Measurements from ENCODE around the gene FAM111B. TPM values are rescaled to one million over a fixed set of nuclear protein-coding genes. Genes with fewer than 3 reads are reported as not detected.
A peak's percentile ranks its signal among the peaks of the same experiment; 100 is the strongest.
"Not testable (repeated sequence)": the region's sequence is repeated elsewhere in the genome, so short reads cannot be mapped to it uniquely, and the experiment has no call there.

Gene FAM111B
- 1.1 TPM for total RNA-seq
- long read RNA-seq: 0 reads

GRCh38 chr11:59106363-59107336, at the start of gene FAM111B:
FAM111B (plus strand) TSS chr11:59107237; CDS start chr11:59109626, 2,389 bp downstream.
- H3K4me1 ChIP-seq: peaks cover 23% of the 10 kb centered on the region
- peak within 1 kb of the TSS; percentile 63 for H3K27ac ChIP-seq (replicated peaks)
- intact Hi-C loops (cut with micrococcal nuclease): no loop called here
- peak; percentile 14 for TF ChIP-seq CTCF (IDR thresholded peaks at IDR 0.05; ENCODE audit: borderline replicate concordance)
- peaks cover 71% of the 10 kb centered on the region for H3K27me3 ChIP-seq (ENCODE audit: low read depth)
- H3K9me3 ChIP-seq (replicated peaks): no peaks in the 10 kb centered on the region
- peak within 1 kb of the TSS; percentile 69 for H3K4me3 ChIP-seq
- H3K36me3 ChIP-seq: no peaks in the 10 kb centered on the region
- peak; percentile 82 for DNase-seq

- peak; percentile 41 for DNase-seq
- Histone ChIP-seq H3K27me3 (ENCODE audit: low read depth) (peaks cover 81% of the 10 kb centered on the region), H3K4me3 (peak overlapping the region; percentile 42)
- peak; percentile 63 for TF ChIP-seq CTCF (IDR thresholded peaks at IDR 0.05; ENCODE audit: borderline replicate concordance)
- H3K36me3 ChIP-seq; H3K4me1 ChIP-seq; intact Hi-C loops (cut with micrococcal nuclease); H3K9me3 ChIP-seq (replicated peaks); H3K27ac ChIP-seq (replicated peaks): not testable (repeated sequence)
These were observed 48.7 kb upstream of the FAM111B start for GRCh38 chr11:59058120-59059033.

- H3K4me3 ChIP-seq; H3K9me3 ChIP-seq (replicated peaks); H3K27ac ChIP-seq (replicated peaks); intact Hi-C loops (cut with micrococcal nuclease); DNase-seq; H3K36me3 ChIP-seq; H3K4me1 ChIP-seq: not testable (repeated sequence)
- H3K27me3 ChIP-seq (ENCODE audit: low read depth): peaks cover 97% of the 10 kb centered on the region
These were observed 46.9 kb upstream of the FAM111B start for GRCh38 chr11:59060096-59060495.

GRCh38 chr11:59062602-59063529, 44.2 kb upstream of the FAM111B start:
- Histone ChIP-seq H3K27me3 (ENCODE audit: low read depth) (peaks cover 91% of the 10 kb centered on the region), H3K9me3 (replicated peaks) (no peaks in the 10 kb centered on the region), H3K36me3 (no peaks in the 10 kb centered on the region), H3K4me3 (no peak overlapping the region), H3K4me1 (peaks cover 4% of the 10 kb centered on the region), H3K27ac (replicated peaks) (no peak overlapping the region)
- DNase-seq: no peak
- intact Hi-C loops (cut with micrococcal nuclease): no loop called here
- TF ChIP-seq CTCF (IDR thresholded peaks at IDR 0.05; ENCODE audit: borderline replicate concordance): no peak

GRCh38 chr11:59063996-59064727, 42.9 kb upstream of the FAM111B start:
- H3K4me3 ChIP-seq; H3K36me3 ChIP-seq; intact Hi-C loops (cut with micrococcal nuclease); H3K9me3 ChIP-seq (replicated peaks); H3K27ac ChIP-seq (replicated peaks); H3K4me1 ChIP-seq; DNase-seq: not testable (repeated sequence)
- peaks cover 90% of the 10 kb centered on the region for H3K27me3 ChIP-seq (ENCODE audit: low read depth)
